22Rv1 (cell line): ENCODE measurements around the gene CDC42BPG.

Experiments used
- ZFX ChIP-seq: fragments of 450-650 bp; IDR thresholded peaks from 2 replicates; pipeline ENCODE4 v1.6.1; 2017; ENCODE audit warnings: antibody characterized with exemption, borderline replicate concordance
- TF ChIP-seq, protein P1 (sequence below): fragments of 450-650 bp; IDR thresholded peaks from 2 replicates; pipeline ENCODE4 v1.5.1; 2017; ENCODE audit warnings: mild to moderate bottlenecking

DNA sequence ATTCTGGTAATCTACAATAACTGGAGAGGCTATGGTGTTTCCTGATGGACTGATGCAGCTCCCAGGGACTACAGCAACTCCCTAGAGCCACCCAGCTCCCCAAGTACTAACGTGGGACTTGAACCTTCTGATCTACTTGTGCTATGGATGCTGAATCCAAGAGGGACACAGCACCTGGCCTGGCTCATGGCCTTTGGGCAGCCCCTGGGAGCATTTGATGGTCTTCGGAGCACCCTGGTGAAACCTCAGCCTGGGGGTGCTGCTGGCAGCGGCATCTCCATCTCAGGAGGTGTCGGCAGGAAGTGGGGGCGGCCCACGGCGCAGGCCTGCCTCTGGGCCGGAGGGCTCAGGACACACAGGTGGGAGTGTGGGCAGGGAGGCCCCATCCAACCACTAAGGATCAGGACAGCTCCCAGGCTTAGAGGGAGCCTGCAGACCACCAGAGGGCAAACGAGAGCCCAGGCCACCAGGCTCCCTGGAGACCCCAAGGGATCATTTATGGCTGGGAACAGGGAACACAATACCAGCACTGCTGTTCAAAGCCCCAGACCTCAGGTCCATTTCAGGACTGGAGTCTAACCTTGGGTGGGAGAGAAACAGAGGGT is 25.2 kb upstream of the CDC42BPG start:
- TF ChIP-seq, protein P1, sequence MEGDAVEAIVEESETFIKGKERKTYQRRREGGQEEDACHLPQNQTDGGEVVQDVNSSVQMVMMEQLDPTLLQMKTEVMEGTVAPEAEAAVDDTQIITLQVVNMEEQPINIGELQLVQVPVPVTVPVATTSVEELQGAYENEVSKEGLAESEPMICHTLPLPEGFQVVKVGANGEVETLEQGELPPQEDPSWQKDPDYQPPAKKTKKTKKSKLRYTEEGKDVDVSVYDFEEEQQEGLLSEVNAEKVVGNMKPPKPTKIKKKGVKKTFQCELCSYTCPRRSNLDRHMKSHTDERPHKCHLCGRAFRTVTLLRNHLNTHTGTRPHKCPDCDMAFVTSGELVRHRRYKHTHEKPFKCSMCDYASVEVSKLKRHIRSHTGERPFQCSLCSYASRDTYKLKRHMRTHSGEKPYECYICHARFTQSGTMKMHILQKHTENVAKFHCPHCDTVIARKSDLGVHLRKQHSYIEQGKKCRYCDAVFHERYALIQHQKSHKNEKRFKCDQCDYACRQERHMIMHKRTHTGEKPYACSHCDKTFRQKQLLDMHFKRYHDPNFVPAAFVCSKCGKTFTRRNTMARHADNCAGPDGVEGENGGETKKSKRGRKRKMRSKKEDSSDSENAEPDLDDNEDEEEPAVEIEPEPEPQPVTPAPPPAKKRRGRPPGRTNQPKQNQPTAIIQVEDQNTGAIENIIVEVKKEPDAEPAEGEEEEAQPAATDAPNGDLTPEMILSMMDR = peak; percentile 12; the same call in 1 of the 2 replicates
- TF ChIP-seq ZFX = no peak
